OCI-LY3 (cell line): ENCODE data around the gene CCDC187.

Experiments used
- H2AFZ ChIP-seq: fragments of 200-600, 300-600 bp; shearing (Covaris generic); 2 replicates; pipeline ENCODE4 v1.6.0; 2014; ENCODE audit warnings: antibody characterized with exemption, low read depth, low read length
- H3K27ac ChIP-seq: fragments of 200-600, 300-600 bp; sonication (generic); 2 replicates; pipeline ENCODE4 v1.5.1; 2014; ENCODE audit warnings: mild to moderate bottlenecking, low read length, moderate library complexity, mixed read lengths
- H3K27me3 ChIP-seq: fragments of 200-600, 300-600 bp; sonication (generic); 2 replicates; pipeline ENCODE4 v1.6.1; 2014; ENCODE audit warnings: low read depth, low read length, mixed read lengths
- H3K36me3 ChIP-seq: fragments of 200-600, 300-600 bp; sonication (generic); replicated peaks from 2 replicates; pipeline ENCODE3; 2014; ENCODE audit warnings: low read depth, low read length, mixed read lengths
- H3K4me1 ChIP-seq: fragments of 300-600, 200-600 bp; sonication (generic); 2 replicates; pipeline ENCODE4 v1.6.1; 2014; ENCODE audit warnings: low read length, mixed read lengths
- H3K4me2 ChIP-seq: fragments of 200-600, 300-600 bp; sonication (generic); 2 replicates; pipeline ENCODE4 v1.6.1; 2014; ENCODE audit warnings: low read length, mixed read lengths
- H3K4me3 ChIP-seq: fragments of 300-600, 200-600 bp; sonication (generic); 2 replicates; pipeline ENCODE4 v1.5.1; 2014; ENCODE audit warnings: antibody characterized with exemption, mild to moderate bottlenecking, low read length, moderate library complexity
- H3K79me2 ChIP-seq: fragments of 300-600, 200-600 bp; shearing (Covaris generic); 2 replicates; pipeline ENCODE4 v1.6.1; 2014; ENCODE audit warnings: mild to moderate bottlenecking, low read length, mixed read lengths
- H3K9ac ChIP-seq: fragments of 300-600, 200-600 bp; shearing (Covaris generic); 2 replicates; pipeline ENCODE4 v1.6.0; 2014; ENCODE audit warnings: mild to moderate bottlenecking, low read length, moderate library complexity
- H3K9me3 ChIP-seq: fragments of 200-600, 300-600 bp; shearing (Covaris generic); 2 replicates; pipeline ENCODE4 v1.6.1; 2014; ENCODE audit warnings: low read length, mixed read lengths; ENCODE audit not compliant: insufficient read depth
- H4K20me1 ChIP-seq: fragments of 200-600, 300-600 bp; sonication (generic); 2 replicates; pipeline ENCODE4 v1.6.1; 2016; ENCODE audit warnings: low read length, mixed read lengths; ENCODE audit not compliant: insufficient read depth
- EZH2phosphoT487 ChIP-seq: fragments of 200-600 bp; shearing (Covaris generic); IDR thresholded peaks from 2 replicates; pipeline ENCODE4 v1.6.1; 2018; ENCODE audit warnings: antibody characterized with exemption, mixed run types, low read depth
- TF ChIP-seq, protein P1 (sequence below): fragments of 200-600, 300-600 bp; sonication (generic); IDR thresholded peaks from 2 replicates; pipeline ENCODE4 v1.5.1; 2014; ENCODE audit warnings: antibody characterized with exemption, low read length, low read depth

CCDC187 gene

DNA sequence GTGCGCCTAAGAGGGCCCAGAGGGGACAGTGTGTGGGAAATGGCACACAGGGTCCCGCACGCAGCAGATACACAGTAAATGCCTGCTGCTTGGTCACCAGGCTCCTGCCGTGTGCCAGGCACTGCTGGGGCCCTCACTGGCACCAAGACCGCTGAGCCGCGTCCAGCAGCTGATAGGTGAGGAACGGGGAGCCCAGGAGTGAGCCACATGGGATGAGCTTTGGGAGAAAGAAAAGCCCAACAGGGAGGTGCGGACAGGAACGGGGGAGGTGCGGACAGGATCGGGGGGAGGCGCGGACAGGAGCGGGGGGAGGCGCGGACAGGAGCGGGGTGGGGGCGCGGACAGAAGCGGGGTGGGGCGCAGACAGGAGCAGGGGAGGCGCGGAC, 40.0 kb upstream of the CCDC187 start:
- no peak overlapping the region for H3K4me3 ChIP-seq
- H3K79me2 ChIP-seq, result no peaks in the 10 kb centered on the region
- no peaks in the 10 kb centered on the region for H3K36me3 ChIP-seq
- no peak overlapping the region for H2AFZ ChIP-seq
- no peaks in the 10 kb centered on the region for H3K27me3 ChIP-seq
- no peak overlapping the region for H3K9ac ChIP-seq
- no peak for TF ChIP-seq EZH2phosphoT487
- TF ChIP-seq, protein P1, sequence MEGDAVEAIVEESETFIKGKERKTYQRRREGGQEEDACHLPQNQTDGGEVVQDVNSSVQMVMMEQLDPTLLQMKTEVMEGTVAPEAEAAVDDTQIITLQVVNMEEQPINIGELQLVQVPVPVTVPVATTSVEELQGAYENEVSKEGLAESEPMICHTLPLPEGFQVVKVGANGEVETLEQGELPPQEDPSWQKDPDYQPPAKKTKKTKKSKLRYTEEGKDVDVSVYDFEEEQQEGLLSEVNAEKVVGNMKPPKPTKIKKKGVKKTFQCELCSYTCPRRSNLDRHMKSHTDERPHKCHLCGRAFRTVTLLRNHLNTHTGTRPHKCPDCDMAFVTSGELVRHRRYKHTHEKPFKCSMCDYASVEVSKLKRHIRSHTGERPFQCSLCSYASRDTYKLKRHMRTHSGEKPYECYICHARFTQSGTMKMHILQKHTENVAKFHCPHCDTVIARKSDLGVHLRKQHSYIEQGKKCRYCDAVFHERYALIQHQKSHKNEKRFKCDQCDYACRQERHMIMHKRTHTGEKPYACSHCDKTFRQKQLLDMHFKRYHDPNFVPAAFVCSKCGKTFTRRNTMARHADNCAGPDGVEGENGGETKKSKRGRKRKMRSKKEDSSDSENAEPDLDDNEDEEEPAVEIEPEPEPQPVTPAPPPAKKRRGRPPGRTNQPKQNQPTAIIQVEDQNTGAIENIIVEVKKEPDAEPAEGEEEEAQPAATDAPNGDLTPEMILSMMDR, result no peak
- H3K9me3 ChIP-seq, result no peaks in the 10 kb centered on the region
- H4K20me1 ChIP-seq, result no peaks in the 10 kb centered on the region
- no peak overlapping the region for H3K27ac ChIP-seq
- no peak overlapping the region for H3K4me2 ChIP-seq
- H3K4me1 ChIP-seq, result no peaks in the 10 kb centered on the region

DNA sequence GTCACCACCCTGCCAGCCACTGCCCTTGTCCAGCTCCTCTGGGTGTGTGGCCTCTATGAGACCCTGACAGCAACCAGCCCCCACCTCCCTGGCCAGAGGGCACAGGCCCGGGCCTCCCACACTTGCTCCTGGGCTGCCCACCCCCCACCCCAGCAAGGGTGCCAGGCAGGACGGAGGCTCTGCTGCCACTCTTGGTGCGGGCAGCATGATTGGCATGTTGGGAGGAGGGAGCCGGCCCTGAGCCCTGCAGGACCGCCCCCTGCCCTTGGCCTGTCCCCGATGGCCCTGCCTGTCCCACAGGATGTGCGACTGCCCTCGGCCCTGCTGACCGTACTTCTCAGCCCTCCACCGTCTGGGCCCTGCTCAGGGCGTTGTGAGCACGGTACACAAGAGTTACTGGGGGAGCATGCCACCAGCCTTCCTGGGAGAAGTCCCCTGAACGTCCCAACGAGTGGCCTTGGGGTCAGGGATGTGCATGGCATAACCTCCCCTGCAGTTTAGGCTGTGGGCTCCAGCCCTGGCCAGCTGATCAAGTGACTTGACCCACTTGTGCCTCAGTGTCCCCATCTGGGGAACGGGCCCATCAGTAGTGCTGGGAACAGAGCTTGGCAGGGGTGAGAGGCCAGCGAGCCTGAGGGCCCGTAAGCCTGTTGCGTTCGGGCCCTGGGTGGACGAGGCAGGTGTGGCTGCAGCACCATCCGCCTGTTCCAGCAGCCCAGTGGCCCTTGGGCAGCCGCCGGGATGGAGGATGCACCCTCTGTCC, 39.4 kb upstream of the CCDC187 start:
- Histone ChIP-seq H3K9ac (no peak overlapping the region), H3K27ac (no peak overlapping the region), H3K4me1 (no peaks in the 10 kb centered on the region), H3K9me3 (no peaks in the 10 kb centered on the region), H4K20me1 (no peaks in the 10 kb centered on the region), H3K79me2 (no peaks in the 10 kb centered on the region), H3K4me3 (no peak overlapping the region), H3K36me3 (no peaks in the 10 kb centered on the region), H3K27me3 (no peaks in the 10 kb centered on the region), H3K4me2 (no peak overlapping the region), H2AFZ (no peak overlapping the region)
- no peak for TF ChIP-seq EZH2phosphoT487
- TF ChIP-seq, protein P1, result no peak

DNA sequence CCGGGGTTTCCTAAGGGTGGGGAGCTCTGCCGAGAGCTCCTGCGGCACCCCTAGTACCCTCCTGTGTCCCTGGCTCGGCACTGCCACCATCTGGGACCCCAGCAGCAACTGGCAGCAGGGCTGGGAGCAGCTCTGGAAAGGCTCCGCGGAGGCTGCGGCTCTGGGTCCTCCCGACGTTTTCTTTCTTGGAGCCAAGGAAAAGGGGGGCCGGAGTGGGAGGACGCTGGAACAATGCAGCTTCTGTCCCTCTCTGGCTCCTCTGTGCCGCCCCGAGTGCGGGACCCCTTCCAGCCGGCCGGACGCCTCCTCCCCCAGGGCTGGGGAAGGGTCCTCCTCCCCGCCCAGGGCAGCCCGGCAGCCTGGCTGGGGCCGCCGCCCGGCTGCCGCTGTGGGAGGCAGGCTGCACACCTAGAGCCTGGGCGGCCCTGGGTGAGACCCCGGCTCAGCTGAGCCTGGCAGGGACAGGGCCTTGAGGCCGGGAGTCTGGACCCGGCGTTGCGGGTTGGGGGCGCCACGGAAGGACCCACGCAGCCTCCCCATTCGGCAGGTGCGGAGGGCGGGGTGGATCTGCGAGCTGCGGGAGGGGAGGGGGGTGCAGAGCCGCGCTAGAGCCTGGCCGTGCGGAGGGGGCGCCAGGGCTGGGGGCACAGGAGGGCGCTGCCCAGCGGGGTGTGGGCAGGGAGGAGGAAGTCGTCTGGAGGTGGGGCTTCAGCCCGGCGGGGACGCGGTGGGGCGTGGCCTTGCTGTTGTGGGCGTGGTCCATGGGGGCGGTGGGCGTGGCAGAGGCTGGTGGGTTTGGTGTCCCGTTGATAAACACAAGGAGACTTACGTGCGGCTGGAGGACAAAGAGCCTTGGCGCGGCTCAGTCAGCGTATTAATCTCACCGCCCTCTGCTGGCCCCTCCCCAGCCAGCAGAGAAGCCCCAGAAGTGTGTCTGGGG, 38.6 kb upstream of the CCDC187 start:
- Histone ChIP-seq H3K27ac (no peak overlapping the region), H3K4me1 (no peaks in the 10 kb centered on the region), H3K4me2 (no peak overlapping the region), H3K36me3 (no peaks in the 10 kb centered on the region), H3K27me3 (no peaks in the 10 kb centered on the region), H2AFZ (no peak overlapping the region), H4K20me1 (no peaks in the 10 kb centered on the region), H3K9ac (no peak overlapping the region), H3K79me2 (no peaks in the 10 kb centered on the region), H3K4me3 (no peak overlapping the region), H3K9me3 (no peaks in the 10 kb centered on the region)
- TF ChIP-seq, protein P1, result no peak

DNA sequence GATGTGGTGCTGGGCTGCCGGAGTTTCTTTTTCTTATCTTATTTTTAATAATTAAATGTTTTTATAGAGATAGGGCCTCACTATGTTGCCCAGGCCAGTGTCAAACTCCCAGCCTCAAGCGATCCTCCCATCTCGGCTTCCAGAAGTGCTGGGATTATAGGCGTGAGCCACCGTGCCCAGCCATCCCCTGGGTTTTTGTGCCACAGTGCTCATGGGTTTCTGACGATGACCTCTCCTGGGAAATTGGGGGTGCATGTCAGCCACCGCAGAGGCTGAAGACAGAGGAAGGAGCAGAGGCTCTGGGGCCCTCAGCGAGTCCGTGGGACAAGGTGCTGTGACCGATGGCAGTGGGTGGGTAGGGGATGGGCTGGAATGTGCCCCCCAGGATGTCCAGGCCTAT, 37.9 kb upstream of the CCDC187 start:
- H3K27ac ChIP-seq, result no peak overlapping the region
- no peaks in the 10 kb centered on the region for H3K36me3 ChIP-seq
- no peaks in the 10 kb centered on the region for H3K9me3 ChIP-seq
- no peak overlapping the region for H3K4me3 ChIP-seq
- H3K79me2 ChIP-seq, result no peaks in the 10 kb centered on the region
- H2AFZ ChIP-seq, result no peak overlapping the region
- TF ChIP-seq, protein P1, result no peak
- no peak for TF ChIP-seq EZH2phosphoT487
- no peak overlapping the region for H3K4me2 ChIP-seq
- no peaks in the 10 kb centered on the region for H3K4me1 ChIP-seq
- no peaks in the 10 kb centered on the region for H3K27me3 ChIP-seq
- H3K9ac ChIP-seq, result no peak overlapping the region
- H4K20me1 ChIP-seq, result no peaks in the 10 kb centered on the region
